Stimulated activated CD4-positive, alpha-beta T cell treated with anti-CD3 and anti-CD28 coated beads, Interleukin-15, amount 100 ng/mL, for 24 hours (primary cell): ENCODE results near the gene MEIG1.
A peak's percentile ranks its signal among the peaks of the same experiment; 100 is the strongest.
"Not testable (repeated sequence)": the region's sequence is repeated elsewhere in the genome, so short reads cannot be mapped to it uniquely, and the experiment has no call there.

ENCODE experiments used
- DNase-seq: peaks from one replicate; pipeline ENCODE4 v3.0.0-alpha.2; 2020

Gene MEIG1

GRCh38 chr10:14959221-14960057 lies at the start of gene MEIG1:
MEIG1 (plus strand) TSS chr10:14959388; CDS start chr10:14966469, 7,081 bp downstream.
- DNase-seq: peak; percentile 93

- DNase-seq: no peak
Observed at GRCh38 chr10:14910953-14911352, 48.2 kb upstream of the MEIG1 start.

GRCh38 chr10:14911801-14912200 lies 47.4 kb upstream of the MEIG1 start:
- no peak for DNase-seq

GRCh38 chr10:14916600-14916999 lies 42.6 kb upstream of the MEIG1 start:
- no peak for DNase-seq

GRCh38 chr10:14917827-14918226 lies 41.4 kb upstream of the MEIG1 start:
- DNase-seq: no peak

- no peak for DNase-seq
Observed at GRCh38 chr10:14918964-14919363, 40.2 kb upstream of the MEIG1 start.

- no peak for DNase-seq
Observed at GRCh38 chr10:14924013-14924412, 35.2 kb upstream of the MEIG1 start.

- no peak for DNase-seq
Observed at GRCh38 chr10:14925268-14925667, 33.9 kb upstream of the MEIG1 start.

- DNase-seq: no peak
Observed at GRCh38 chr10:14926061-14926470, 33.1 kb upstream of the MEIG1 start.

GRCh38 chr10:14926722-14927416 lies 32.3 kb upstream of the MEIG1 start:
- DNase-seq: no peak

- no peak for DNase-seq
Observed at GRCh38 chr10:14930610-14931009, 28.6 kb upstream of the MEIG1 start.

- no peak for DNase-seq
Observed at GRCh38 chr10:14936584-14936983, 22.6 kb upstream of the MEIG1 start.

GRCh38 chr10:14938971-14939370 lies 20.2 kb upstream of the MEIG1 start:
- DNase-seq: peak; percentile 44

- DNase-seq: not testable (repeated sequence)
Observed at GRCh38 chr10:14942147-14942949, 16.8 kb upstream of the MEIG1 start.

GRCh38 chr10:14942950-14943338 lies 16.2 kb upstream of the MEIG1 start:
- DNase-seq: not testable (repeated sequence)

GRCh38 chr10:14945108-14945507 lies 14.1 kb upstream of the MEIG1 start:
- DNase-seq: no peak

GRCh38 chr10:14947268-14947667 lies 11.9 kb upstream of the MEIG1 start:
- no peak for DNase-seq

- no peak for DNase-seq
Observed at GRCh38 chr10:14949291-14949690, 9.9 kb upstream of the MEIG1 start.

- no peak for DNase-seq
Observed at GRCh38 chr10:14952851-14953423, 6.3 kb upstream of the MEIG1 start.

GRCh38 chr10:14953424-14954000 lies 5.7 kb upstream of the MEIG1 start:
- DNase-seq: no peak

- peak; percentile 92 for DNase-seq
Observed at GRCh38 chr10:14954001-14954770, 5.0 kb upstream of the MEIG1 start, which contains the start of gene DCLRE1C. DCLRE1C (minus strand) TSS chr10:14954096; CDS start chr10:14954010, 86 bp downstream.

GRCh38 chr10:14954934-14955333 lies 4.3 kb upstream of the MEIG1 start:
- no peak for DNase-seq
